DOHH2 (cell line): Measurements from ENCODE around the gene ZNF106.

Experiments
- EZH2phosphoT487 ChIP-seq: fragments of 200-600 bp; sonication (generic); IDR thresholded peaks from 2 replicates; pipeline ENCODE4 v1.6.1; 2017; ENCODE audit warnings: borderline replicate concordance, mild to moderate bottlenecking, antibody characterized with exemption, low read length, moderate library complexity, mixed read lengths
- TF ChIP-seq, protein P1 (sequence below): fragments of 200-600 bp; sonication (generic); IDR thresholded peaks from one replicate; pipeline ENCODE4 v1.5.1; 2014; ENCODE audit warnings: antibody characterized with exemption, mild to moderate bottlenecking, low read depth, low read length; ENCODE audit not compliant: poor library complexity, severe bottlenecking

DNA sequence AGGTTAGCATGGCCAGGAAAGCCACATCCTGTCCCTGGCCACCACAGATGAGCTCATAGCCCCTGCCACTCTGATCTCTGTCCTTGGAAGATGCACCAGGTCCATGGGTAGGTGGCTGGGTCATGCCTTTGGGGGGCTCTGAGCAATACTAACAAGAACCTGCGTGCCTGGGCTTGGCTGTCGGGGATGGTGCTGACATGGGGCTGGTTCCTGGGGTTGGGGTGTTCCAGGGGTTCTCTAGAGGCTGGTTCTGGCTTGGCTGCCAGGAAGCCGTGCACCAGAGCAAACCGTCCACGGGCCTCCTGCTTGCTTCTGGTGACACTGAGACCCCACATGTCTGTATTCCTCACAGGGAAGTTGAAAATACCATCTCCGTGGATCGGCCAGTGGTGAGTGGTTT is 87.6 kb downstream of the ZNF106 start:
- TF ChIP-seq EZH2phosphoT487, result no peak
- TF ChIP-seq, protein P1, sequence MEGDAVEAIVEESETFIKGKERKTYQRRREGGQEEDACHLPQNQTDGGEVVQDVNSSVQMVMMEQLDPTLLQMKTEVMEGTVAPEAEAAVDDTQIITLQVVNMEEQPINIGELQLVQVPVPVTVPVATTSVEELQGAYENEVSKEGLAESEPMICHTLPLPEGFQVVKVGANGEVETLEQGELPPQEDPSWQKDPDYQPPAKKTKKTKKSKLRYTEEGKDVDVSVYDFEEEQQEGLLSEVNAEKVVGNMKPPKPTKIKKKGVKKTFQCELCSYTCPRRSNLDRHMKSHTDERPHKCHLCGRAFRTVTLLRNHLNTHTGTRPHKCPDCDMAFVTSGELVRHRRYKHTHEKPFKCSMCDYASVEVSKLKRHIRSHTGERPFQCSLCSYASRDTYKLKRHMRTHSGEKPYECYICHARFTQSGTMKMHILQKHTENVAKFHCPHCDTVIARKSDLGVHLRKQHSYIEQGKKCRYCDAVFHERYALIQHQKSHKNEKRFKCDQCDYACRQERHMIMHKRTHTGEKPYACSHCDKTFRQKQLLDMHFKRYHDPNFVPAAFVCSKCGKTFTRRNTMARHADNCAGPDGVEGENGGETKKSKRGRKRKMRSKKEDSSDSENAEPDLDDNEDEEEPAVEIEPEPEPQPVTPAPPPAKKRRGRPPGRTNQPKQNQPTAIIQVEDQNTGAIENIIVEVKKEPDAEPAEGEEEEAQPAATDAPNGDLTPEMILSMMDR, result no peak
